Muscle of back (tissue), 13 donors: ENCODE results near the gene MYH14. TPM values are rescaled to one million over a fixed set of nuclear protein-coding genes. Genes with fewer than 3 reads are reported as not detected.

Source experiments
- DNase-seq, 3 donors: peaks; one replicate each; pipeline versions ENCODE4 v3.0.0 to v3.0.0-alpha.2; 2013
- long read RNA-seq, 9 donors: transcript quantifications; one replicate each; lab custom pipeline, GENCODE V29; 2026
- polyA plus RNA-seq, 10 donors: library from polyadenylated mRNA; unstranded; fragments of 120-200 nt; gene quantifications; one replicate each; pipeline ENCODE4 v1.2.1, GENCODE V29; 2013; ENCODE audit not compliant: insufficient read length in 10 of 10

MYH14 gene
- polyA plus RNA-seq, result 10 to 100 TPM; 20.0 to 42.5 (median 33.8) TPM
- long read RNA-seq, donor 1, transcript MYH14-207 (1 exons, 2,225 nt), result major isoform, 8 of 9 reads
- long read RNA-seq, donor 1, partial matches to known transcripts, result 0 of 9 reads
- long read RNA-seq, donor 1, other reads (novel, unspliced or antisense), result 0 of 9 reads
- long read RNA-seq, donor 2, partial matches to known transcripts, result 0 of 2 reads
- long read RNA-seq, donor 2, other reads (novel, unspliced or antisense), result 0 of 2 reads
- long read RNA-seq, donor 3, result 0 reads
- long read RNA-seq, donor 4, transcript MYH14-207 (1 exons, 2,225 nt), result major isoform, 5 of 5 reads
- long read RNA-seq, donor 4, partial matches to known transcripts, result 0 of 5 reads
- long read RNA-seq, donor 4, other reads (novel, unspliced or antisense), result 0 of 5 reads
- long read RNA-seq, donor 5, transcript MYH14-207 (1 exons, 2,225 nt), result major isoform, 8 of 8 reads
- long read RNA-seq, donor 5, partial matches to known transcripts, result 0 of 8 reads
- long read RNA-seq, donor 5, other reads (novel, unspliced or antisense), result 0 of 8 reads
- long read RNA-seq, donor 6, partial matches to known transcripts, result 0 of 1 reads
- long read RNA-seq, donor 6, other reads (novel, unspliced or antisense), result 0 of 1 reads
- long read RNA-seq, donor 7, transcript MYH14-207 (1 exons, 2,225 nt), result major isoform, 5 of 5 reads
- long read RNA-seq, donor 7, partial matches to known transcripts, result 0 of 5 reads
- long read RNA-seq, donor 7, other reads (novel, unspliced or antisense), result 0 of 5 reads
- long read RNA-seq, donor 8, partial matches to known transcripts, result 0 of 4 reads
- long read RNA-seq, donor 8, other reads (novel, unspliced or antisense), result 0 of 4 reads
- long read RNA-seq, donor 9, partial matches to known transcripts, result 0 of 3 reads
- long read RNA-seq, donor 9, other reads (novel, unspliced or antisense), result 0 of 3 reads

- peak; percentile 77 to 85 (median 78) for DNase-seq
Measured at GRCh38 chr19:50203281-50204080, at the start of gene MYH14. Gene MYH14, plus strand, starts transcription at chr19:50203622. Its CDS starts 6,744 bp downstream, at chr19:50210366.

DNA sequence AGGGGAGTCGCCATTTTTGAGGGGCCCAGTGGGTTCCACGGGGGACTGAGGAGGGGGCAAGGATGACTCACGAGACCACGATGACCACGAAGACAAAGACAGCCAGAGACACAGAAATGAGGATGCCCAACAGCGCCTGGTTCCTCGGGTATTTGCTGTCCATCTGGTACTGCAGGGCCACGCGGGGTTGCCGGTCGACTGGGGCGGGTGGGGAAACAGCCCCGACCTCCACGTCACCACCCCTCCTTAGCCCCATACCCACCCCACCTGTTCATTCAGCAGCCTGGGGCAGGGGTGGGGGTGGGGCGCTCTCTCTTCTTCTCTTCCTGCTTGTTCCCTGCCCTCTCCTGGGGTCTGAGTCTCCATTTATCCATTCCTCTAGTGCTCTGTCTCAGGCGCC, 48.9 kb upstream of the MYH14 start:
- no peak for DNase-seq

- DNase-seq, result no peak
Measured at GRCh38 chr19:50155520-50156109, 47.8 kb upstream of the MYH14 start.

DNA sequence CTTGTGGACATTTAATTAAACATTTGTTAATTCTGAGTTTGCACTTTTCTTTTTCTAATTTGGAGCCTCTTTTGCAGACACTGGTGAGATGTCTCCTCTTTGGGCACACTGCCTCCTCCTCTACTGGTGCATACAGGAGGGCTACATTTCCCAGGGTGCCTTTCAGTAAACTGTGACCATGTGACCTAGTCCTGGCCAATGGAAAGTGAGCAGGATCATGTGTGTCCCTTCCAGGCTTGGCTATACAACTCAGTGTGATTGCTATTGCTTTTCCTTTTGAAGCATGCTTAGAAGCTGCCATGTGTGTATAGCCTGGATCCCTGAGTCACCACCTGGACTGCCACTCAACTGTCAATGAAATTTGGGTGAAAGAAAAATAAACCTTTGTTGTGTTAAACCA, 44.8 kb upstream of the MYH14 start:
- no peak for DNase-seq

DNA sequence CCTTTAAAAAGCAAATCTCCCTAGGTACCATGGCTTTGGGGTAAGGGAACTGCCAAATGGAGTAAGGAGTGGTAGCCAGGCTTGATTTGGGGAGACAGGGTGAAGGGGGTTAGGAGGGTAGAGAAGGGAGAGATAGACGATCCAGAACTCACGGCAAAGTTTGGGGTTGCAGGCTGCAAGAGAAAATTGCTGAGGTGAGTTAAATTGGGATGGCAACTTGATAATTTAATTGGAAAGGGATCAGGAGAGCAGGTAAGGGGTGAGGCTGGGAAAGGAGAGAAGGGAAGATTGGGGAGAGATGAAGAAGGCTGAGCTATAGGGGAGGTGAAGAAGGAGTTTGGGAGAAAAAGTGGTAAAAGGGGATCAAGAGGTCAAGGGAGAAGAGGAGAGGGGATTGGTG, 44.3 kb upstream of the MYH14 start:
- no peak for DNase-seq

DNA sequence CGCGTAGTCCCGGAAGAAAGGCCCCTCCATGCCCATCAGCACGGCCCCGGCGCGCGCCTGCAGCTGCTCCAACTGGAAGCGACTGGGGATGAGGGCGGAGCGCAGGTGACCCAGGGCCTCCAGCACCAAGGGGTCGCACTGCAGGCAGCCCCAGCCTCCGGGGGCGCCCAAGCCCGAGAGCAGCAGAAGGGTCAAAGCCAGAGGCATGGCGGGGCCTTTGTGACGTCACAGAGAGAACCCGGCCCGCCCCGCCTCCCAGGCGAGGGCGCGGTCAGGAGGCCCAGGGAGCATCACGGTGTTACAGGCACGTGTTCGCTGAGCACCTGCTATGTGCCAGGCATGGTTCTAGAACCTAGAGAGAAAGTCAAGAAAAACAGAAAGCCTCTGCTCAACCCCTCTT, 40.4 kb upstream of the MYH14 start, which contains the start of gene IZUMO2:
IZUMO2 (minus strand) TSS at position 294 of the 400 bp plus-strand sequence; CDS start at position 207, 87 bp downstream.
- DNase-seq, result no peak

DNA sequence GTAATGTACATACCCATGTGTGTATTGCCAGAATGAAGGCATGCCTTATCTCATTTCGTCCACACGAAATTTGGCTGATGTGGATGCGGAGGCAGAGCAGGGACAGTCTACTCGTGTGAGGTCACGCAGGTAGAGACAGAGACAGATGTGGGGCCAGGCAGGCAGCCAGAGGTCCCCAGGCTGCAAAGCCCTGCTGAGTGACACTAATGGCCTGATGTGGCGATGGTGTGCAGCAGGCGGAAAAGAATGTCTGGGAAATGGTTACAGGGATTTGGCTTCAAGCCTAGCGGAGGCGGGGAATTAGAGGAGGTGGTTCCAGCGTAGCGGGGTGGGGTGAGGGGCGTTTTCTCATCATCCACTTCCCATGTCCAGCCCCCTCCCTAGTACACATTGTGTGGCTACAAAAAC, 36.1 kb upstream of the MYH14 start:
- DNase-seq, result peak; percentile 32 to 62 (median 48)

DNA sequence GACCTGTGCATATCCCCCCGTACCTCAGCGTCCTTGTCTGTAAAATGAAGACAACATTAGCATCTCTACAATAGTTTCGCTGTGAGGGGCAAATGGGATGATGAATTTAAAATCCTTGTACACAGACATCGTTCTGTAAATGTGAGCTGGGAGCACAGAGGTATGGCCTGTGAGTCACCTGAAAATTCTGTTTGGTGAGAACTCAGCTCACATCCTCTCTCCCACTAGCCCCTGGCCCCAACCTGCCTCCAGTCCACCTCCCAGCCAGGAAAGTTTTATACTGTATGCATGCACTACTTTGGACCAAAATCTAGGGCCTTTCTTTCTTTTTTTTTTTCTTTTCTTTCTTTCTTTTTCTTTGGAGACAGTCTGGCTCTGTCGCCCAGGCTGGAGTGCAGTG, 31.7 kb upstream of the MYH14 start:
- DNase-seq, result no peak

DNA sequence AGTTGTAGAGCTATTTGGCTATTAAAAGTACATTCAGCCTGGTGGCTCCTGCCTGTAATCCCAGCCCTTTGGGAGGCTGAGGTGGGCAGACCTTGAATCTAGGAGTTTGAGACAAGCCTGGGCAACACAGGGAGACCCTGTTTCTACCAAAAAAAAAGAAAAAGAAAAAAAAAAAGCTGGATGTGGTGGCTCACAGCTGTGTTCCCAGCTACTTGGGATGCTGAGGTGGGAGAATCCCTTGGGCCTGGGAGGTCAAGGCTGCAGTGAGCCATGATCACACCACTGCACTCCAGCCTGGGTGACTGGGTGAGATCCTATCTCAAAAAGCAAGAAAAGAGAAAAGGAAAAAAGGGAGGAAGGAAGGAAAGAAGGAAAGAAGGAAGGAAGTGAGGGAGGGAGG, 30.7 kb upstream of the MYH14 start:
- DNase-seq, result no peak

GRCh38 chr19:50173127-50173526, 30.3 kb upstream of the MYH14 start:
- DNase-seq, result no peak

DNA sequence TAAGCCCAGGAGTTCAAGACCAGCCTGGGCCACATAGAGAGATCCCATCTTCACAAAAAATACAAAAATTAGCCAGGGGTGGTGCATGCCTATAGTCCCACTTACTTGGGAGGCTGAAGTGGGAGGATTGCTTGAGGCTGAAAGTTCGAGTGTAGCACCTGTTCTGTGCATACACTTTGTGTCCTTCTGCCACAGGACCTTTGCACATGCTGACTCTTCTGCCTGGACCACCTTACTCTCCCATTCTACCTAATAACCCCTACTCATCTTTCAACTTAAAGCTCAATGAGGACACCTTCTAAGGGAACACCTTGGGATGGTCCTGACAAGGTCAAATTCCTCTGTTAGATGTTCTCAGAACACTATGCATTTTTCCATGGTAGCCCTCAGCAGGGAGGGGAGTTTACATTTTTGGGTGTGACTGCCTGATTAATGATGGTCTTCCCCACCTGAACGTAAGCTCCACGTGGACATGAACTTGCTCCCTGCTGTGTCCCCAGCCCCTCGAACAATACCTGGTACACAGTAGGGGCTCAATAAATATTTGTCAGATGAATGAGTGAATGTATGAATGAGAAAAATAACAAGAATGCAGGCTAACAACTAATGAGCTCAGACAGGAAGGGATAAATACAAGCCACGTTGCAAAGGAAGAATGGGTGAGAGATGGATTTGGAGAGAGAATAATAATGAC, 29.2 kb upstream of the MYH14 start:
- DNase-seq, result no peak

- DNase-seq, result no peak
Measured at GRCh38 chr19:50175924-50176323, 27.5 kb upstream of the MYH14 start.

DNA sequence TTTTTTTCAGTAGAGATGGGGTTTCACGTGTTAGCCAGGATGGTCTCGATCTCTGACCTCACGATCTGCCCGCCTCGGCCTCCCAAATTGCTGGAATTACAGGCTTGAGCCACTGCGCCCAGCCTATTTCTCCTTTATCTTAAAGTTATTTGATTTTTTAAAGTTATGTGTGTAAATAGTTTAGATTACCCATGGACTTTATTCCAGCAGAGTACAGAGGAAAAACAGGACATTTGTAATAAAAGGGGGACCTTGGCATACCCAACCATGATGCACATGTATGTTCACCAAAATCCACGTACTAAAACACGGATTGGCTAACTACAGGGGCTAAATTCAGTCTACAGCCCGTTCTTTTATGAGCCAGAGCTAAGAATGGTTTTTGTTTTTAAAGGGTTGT, 26.6 kb upstream of the MYH14 start:
- no peak for DNase-seq

DNA sequence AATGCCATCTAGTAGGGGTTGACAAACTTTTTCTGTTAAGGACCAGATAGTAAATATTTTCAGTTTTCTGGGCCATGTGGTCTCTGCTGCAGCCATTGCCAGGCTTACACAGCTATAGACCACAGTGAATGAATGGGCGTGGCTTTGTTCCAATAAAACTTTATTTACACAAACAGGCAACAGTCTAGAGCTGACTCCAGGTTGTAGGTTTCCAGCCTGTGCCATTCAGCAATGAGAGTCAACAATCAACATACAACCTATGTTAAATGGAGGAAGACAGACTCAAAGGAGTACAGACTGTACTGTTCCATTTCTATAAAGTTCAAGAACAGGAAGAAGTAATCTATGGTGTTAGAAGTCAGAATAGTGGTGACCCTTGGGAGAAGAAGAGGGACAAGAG, 25.1 kb upstream of the MYH14 start:
- DNase-seq, result no peak

DNA sequence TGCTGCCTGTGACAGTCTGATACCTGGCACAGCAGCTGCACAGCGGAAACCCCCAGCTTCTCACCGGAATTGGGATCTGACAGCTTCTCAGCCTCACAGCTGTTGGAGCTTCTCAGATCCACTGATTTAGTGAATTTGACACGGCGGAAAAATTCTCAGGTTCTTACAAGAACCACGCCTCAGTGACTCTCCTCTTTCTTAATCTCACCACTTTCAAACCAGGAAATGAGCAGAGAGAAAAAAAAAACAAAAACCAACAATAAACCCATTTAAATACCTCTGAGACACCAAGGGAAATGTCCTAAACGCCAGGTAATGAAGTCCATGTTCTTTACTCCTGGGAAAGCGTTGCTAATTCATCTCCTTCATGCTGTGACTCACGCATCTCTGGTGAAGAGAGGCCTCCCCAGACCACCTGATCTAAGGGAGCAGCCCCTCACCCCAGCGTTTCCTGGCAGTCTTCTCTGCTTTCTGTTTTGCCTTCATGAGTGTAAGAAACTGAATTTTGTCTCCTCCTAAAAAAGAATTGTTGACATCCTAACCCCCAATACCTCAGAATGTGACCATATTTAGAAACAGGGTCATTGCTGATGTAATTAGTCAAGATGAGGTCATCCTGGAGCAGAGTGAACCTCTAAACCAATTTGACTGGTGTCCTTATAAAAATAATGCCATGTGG, 24.4 kb upstream of the MYH14 start:
- DNase-seq, result peak in 1 of 3 donors; percentile 30

GRCh38 chr19:50181121-50181520, 22.3 kb upstream of the MYH14 start:
- no peak for DNase-seq

GRCh38 chr19:50184196-50184595, 19.2 kb upstream of the MYH14 start:
- DNase-seq, result no peak

- DNase-seq, result no peak
Measured at GRCh38 chr19:50187937-50188336, 15.5 kb upstream of the MYH14 start.

DNA sequence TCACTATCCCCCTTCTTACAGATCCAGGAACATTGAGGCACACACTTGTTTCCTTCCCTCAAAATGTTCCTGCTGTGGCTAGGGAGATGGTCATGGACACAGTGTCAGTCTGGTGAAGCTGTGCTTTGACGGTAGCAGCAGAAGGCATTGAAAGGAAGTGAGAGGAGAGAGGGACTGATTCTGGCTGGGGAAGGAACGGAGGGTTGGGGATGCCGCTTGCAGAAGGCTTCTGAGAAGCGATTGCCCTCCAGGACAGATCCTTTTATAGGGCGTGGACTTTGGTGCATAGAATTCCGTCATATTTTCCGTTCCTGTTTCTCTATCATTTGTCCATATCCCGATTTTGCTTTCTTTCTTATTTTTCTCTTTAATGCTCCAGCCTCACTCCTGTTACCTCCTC, 14.1 kb upstream of the MYH14 start:
- DNase-seq, result no peak

DNA sequence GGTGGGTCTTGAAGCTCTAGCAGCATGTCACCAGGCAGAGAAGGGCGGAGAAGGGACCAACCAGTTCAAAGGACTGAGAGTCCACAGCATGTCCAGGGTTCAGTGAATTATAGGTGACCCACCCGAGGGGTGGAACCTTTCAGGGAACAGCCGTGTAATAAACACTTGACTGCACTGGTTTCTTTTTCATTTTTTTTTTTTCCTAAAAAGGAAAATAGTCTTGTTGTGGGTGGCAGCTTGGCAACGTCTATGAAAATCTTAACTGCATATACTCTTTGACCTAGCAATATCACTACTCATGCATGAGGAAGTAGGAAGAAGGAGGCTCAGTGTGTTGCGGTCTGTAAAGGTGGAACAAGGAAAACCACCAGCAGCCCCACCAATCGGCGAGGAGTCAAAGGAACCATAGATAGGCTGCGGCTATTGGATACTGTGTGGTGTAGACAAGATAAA, 13.0 kb upstream of the MYH14 start:
- no peak for DNase-seq
